SKM-1 (cell line): ENCODE results near the gene GBF1.
"Not testable (repeated sequence)": the region's sequence is repeated elsewhere in the genome, so short reads cannot be mapped to it uniquely, and the experiment has no call there.

Source experiments
- DNase-seq: peaks from one replicate; lab custom pipeline; 2025; ENCODE audit not compliant: unreplicated experiment; lab: John Stamatoyannopoulos, UW

The GBF1 gene

DNA sequence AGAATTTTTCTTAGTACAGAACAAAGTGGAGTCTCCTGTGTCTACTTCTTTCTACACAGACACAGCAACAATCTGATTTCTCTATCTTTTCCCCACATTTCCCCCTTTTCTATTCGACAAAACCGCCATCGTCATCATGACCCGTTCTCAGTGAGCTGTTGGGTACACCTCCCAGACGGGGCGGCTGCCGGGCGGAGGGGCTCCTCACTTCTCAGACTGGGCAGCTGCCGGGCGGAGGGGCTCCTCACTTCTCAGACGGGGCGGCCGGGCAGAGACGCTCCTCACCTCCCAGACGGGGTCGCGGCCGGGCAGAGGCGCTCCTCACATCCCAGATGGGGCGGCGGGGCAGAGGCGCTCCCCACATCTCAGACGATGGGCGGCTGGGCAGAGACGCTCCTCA lies 56.0 kb downstream of the GBF1 start:
- not testable (repeated sequence) for DNase-seq

DNA sequence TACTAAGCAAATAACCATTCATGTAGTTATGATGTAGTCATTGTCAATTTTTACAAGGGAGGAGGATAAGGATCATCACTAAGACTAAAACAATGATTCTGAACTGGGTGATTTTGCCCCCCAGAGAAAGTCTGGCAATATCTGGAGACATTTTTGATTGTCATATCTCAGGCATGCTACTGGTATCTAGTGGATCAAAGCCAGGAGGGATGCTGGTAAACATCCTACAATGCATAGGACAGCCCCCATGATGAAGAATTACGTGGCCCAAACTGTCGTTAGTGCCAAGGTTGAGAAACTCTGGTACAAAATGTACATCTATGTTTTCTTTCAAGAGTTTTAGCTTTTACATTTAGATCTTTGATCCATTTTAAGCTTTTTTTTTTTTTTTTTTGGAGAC lies 57.3 kb downstream of the GBF1 start:
- no peak for DNase-seq

DNA sequence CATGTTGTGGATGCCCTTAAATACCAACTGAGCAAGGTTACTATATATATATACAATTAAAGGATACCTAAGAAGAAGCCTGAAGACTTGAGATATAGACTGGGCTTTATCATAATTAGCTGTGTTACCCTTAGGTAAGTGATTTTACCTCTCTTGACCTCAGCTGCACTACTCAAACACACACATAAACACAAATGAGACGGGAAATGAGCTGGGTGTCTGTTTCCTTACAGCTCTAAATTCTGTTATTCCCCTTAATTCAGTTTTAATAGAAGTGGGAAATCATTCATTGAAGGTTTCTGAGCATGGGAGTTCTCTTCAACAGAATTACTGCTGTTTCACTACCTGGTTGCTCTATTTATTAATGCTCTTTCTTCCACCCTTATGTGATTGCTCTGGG lies 60.7 kb downstream of the GBF1 start:
- no peak for DNase-seq

DNA sequence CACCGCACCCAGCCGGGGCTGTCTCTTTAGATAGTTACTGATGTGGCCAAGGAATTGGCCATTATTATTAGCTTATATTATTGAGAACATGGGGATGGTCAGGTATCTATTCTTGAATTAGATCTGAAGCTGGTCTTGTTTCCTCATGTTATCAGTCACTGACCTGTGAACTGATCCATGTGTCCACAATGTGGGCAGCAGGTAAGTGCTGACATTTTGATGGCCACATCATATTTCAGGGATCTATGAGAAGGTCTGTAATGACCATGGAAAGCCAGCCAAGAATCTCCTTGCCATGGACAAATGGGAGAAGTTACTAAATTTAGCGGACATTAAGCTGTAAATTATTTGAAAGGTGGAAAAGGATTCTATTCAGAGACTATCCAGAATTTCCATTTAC lies 61.4 kb downstream of the GBF1 start:
- DNase-seq, result no peak

DNA sequence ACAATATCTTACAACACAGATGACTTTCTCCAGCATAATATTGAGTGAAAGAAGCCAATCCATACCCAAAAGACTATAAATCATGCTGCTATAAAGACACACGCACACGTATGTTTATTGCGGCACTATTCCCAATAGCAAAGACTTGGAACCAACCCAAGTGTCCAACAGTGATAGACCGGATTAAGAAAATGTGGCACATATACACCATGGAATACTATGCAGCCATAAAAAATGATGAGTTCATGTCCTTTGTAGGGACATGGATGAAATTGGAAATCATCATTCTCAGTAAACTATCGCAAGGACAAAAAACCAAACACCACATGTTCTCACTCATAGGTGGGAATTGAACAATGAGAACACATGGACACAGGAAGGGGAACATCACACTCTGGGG lies 63.0 kb downstream of the GBF1 start:
- DNase-seq, result not testable (repeated sequence)

DNA sequence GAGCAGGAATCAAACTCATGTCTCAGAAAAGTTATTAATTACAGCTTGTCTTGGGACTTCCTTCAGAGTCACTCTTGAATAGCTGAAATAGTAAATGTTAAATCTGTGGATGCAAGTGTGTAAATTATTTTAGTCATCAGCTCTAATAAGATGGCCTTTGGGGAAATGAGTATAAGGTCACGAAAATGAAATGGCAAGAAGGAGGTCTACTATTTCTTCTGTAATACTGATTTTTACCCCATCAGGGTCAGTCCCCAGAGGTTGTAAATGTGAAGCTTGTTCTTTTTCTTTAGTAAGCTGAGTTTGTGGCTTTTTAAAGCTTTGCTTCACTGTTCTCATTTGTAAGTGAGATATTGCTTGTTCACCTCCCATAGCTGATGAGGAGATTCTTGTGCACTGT lies 63.9 kb downstream of the GBF1 start:
- no peak for DNase-seq

DNA sequence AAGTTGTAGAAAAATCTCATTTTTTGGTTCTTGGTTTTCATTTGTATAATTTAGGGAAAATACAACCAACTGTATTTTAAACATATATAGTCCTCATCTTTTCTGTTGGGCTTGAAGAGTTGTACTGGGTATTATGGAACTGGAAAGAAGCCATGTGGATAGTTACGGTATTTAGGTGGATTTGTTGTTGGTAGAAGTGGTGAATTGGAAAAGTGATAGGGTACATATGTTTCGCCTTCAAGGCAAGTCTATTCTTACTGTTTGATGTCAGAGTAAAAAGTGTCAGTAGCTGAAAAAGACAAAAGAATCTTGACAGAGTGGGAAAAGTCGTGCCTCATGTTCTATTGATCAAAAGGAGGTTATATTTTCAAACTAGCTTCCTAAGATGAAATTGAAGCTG lies 64.6 kb downstream of the GBF1 start:
- no peak for DNase-seq

DNA sequence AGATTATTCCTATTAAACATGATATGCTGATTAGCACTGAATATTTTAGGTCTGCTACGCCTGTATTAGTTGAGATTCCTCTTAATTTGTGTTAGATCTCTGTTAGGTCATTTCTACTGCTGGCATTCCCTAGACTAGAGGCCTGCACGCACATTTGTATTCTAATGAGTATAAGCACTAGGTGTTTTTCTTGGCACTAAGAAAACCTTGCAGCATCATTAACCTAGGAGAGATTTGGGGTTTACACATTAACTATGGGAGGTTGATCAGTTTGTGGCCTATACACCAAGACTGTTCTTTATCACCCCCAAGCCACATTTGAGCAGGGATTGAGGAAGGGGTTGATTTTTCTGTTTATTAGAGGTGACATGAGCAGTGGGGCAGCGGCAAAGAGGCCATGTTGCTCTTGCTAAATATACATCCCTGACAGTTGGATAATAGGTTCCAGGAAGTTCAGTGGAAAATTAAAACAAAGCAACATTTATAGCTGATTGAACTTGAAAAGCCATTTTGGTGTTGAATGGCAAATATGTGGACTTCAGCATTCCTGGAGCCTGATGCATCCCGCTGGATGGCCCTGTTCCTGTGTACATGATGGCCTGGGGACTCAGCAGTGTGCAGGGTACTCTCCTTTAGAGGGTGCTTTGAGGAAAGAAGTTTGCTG lies 65.2 kb downstream of the GBF1 start:
- no peak for DNase-seq

DNA sequence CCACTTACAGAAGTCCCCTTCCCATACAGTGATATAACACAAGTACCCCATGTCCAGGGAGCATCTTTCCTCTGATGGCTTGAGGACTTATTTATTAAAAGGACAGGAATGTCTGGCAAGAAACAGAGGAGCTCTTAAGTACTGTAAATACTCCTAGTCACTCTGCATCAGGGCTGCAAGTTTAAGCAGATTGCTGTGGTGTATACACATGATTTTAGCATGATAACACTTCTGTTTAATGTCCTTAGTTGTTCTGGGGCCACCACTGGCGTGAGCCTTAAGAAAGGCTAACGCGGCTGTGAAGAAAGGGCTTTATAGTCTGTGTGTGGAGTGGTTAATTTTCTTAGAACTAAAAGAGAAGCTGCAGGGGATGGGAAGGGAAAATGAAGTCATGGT lies 65.7 kb downstream of the GBF1 start:
- no peak for DNase-seq

DNA sequence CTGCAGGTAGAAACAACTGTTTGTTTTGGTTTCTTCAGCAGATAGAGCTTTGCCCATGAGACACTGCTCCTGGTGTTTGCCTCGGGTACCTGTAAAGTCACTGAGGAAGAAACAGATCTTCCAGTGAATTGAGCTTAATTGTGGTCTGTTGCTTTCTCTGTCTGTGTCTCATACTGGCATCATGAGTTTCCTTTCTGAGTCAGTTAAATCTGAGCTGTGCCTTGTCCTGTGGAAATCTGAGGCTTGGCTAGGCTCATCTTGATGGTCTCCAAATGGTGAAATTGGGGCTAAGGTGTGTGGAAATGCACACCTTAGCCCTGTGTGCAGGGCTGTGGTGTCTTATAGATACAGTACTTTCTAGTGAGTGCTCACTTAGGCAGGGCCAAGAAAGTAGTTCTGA lies 67.4 kb downstream of the GBF1 start:
- DNase-seq, result no peak

DNA sequence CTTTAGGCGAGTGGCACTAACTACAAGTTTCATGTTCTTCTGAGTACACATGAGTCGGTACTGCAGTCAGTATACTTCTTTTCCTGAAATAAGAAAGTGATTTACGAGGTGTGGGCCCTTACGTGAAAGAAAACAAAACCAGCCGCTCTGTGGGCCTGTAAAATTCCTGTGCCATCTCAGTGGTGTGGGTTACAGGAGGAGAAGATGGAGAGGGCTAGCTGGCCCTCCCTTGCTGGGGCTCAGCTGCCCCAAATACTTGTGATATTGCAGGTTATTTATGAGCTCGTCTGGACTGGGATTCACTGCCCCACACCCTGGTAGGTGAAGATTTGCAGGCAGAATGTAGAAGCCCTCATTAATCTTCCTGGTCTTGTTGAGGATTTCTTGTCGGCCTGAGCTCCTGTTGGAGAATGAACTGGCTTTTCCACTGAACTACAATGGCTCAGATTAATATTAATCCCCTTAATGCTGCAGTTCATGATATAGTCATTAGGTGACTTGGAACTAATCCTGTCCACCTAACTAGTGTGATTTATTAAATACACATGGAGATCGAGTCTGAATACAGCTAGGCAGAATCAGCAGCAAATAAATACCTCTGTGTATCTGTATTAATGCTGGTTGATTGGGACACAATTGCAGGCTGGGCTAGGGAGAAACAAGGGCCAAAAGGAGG lies 68.0 kb downstream of the GBF1 start:
- no peak for DNase-seq

DNA sequence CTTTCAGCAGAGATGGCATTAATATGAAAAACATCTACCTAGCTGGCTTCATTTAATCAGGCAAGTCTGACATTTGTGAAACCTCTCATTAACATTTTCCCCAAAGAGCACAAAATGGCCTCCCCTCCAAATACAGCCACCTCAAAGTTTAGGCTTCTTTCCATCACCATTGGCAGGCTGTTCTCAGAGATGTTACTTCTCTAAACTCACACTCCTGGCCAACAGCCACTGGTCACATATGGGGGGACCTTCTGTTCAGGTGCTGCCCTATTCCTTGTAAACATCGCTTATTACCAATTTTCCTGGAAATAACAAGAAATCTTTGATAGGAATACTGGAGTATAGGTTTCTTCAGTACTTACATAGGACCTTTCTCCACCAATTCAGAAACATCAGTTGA lies 69.5 kb downstream of the GBF1 start:
- DNase-seq, result no peak

DNA sequence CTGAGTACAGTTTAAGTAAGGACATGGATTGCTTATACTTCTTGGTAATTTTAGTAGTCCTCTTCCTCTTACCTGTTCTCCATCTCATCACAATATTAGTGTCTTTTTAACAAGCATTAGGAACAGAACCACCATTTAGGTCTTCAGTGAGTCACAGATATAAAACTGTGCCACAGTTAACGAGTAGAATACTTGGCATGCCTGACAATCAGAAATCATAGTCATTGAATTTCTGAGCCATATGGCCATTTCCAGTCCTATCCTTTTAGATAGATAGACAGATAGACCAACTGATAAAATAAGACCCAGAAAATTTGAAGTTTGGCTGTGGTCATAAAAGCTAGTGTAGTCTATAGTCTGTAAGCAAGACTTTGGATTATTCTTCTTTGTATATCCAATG lies 71.1 kb downstream of the GBF1 start:
- no peak for DNase-seq

DNA sequence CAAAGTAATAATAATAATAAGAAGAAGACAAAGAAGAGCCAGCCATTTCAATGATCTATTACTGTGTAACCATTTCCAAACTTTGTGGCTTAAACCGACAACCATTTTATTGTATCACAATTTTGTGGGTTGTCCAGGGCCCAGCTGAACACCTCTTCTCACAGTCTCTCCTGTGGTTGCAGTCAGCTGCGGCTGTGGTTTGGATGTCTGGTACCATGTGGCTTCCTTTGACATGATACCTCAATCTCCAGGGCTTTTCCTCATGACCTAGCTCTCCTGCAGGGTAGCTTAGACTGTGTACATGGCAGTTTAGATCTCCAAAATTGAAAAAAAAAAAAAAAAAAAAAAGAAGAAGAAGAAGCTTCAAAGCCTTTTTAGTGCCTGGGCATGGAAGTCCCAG lies 77.6 kb downstream of the GBF1 start:
- no peak for DNase-seq

DNA sequence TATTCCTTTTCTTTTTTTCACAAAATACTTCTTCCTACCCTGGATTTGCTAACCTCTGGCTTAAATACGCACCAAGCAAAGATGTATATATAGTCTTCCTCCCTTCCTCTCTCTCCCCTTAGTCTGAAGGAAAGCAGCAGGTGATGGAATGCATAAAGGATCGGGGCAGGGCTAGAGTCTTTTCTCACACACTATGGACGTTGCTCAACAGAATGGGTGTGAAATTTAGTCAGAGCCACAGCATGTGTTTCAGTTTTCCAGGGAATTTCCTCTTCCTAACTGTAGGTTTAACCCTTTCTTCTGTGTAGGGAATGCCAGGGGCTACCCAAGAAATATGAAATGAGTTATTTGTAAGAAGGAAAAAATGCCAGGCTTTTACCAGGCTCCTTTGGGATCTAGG lies 78.7 kb downstream of the GBF1 start:
- no peak for DNase-seq

DNA sequence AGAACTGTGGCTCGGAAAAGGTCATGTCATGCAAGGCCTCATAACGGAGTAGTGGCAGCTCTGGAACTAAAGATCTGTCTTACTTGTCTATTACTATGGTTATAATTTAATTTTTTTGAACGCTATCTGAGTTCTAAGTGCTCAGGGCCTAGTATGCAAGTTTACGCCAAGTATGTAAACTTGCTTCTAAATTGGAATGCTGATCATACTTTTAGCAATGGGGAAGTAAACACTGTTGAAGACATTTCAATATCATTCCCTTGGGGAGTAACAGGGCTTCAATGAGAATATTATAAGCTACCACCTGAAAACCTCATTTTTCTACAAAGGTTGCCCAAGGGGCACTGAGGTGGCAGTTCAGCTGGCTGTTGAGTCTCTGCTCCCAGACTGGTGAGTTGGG lies 80.7 kb downstream of the GBF1 start:
- no peak for DNase-seq

DNA sequence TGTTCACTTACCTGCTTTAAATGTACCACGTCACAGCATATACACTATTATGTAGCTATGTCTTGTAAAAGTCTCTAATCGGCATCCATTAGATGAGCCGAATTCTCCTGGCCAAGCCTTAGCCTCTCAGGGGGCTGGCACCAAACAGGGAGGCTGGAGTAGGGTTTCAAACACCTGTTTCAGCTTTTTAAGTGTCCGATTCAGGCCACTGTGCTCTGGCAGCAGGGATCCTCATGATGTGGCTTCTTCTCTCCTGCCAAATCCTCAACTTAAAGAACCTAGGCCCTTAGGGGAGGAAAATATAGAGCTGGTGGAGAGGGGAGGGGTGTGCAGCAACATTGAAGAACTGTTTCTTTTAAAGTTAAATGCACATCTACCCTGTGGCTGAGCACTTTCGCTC lies 81.7 kb downstream of the GBF1 start:
- DNase-seq, result no peak

DNA sequence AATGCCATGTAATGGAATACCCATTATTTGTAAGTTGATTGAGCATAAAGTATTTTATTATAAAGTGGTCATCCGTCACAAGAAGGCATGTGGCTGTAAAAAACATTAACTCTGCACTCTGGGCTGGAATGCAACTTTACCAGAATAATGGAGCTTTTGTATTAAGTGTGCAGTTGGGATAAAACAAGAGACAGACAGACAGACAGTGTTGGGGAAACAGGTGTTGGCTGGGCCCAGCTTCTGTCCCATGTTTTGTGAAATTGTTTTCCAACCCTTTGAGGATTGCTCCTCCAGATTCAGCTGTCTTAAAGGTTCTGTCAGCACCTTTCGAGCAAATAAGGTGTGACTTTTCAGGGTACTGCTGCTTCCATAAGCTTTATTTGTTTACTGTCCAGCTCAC lies 82.3 kb downstream of the GBF1 start:
- DNase-seq, result no peak

DNA sequence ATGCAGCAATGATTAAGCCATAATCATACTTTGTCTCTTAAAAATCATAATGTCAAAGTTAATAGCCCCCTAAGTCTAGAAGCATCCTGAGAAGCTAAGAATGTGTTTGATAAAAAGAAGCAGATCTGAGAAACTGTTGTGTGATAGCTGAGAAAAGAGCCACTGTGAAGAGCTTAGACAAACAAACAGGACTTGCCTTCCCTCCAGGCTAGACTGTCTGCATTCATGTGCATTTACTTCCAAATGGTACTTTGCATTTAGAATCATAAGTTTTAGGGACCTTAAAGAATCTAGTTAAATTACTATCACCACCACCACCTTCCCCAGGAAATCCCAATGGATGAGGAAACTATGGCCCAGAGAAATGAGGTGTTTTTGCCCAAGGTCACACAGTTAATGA lies 87.4 kb downstream of the GBF1 start:
- DNase-seq, result no peak

DNA sequence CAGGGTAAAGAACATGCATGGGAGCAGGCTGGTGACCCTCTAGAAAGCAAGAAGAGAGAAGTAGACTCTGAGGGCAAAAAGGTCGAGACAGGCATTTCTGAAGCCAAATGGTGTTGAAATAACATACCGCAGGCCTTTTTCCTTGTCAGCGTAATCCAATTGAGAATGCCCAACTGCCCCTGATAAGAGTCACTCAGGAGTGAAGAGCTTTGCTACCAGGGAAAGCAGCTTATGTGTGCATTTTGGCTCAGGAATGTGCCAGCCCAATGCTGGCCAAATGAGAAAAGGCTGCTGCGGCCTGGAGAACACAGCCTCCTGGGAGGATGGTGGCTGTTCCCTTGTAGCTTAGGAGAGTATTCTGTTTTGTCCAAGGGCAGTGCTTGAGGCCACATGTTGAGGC lies 88.8 kb downstream of the GBF1 start:
- no peak for DNase-seq

DNA sequence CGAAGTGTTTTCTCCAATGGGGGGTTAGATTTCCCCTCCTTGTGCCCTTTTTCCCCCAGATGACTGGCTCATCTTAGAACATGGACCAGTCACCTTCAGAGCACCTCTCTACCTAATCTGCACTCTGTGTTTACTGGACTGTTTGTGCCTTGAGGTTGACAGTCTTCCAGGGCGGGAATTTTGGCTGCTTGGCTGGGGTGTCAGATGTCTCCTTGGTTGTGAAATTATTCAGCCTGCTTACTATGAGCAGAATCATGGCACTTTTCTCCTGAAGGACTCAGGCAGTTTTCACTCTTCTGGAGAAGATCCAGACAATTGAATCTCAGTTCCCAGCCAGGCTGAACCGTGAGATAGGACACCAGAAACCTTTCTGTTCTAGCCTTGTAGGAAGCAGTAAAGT lies 89.9 kb downstream of the GBF1 start:
- no peak for DNase-seq

DNA sequence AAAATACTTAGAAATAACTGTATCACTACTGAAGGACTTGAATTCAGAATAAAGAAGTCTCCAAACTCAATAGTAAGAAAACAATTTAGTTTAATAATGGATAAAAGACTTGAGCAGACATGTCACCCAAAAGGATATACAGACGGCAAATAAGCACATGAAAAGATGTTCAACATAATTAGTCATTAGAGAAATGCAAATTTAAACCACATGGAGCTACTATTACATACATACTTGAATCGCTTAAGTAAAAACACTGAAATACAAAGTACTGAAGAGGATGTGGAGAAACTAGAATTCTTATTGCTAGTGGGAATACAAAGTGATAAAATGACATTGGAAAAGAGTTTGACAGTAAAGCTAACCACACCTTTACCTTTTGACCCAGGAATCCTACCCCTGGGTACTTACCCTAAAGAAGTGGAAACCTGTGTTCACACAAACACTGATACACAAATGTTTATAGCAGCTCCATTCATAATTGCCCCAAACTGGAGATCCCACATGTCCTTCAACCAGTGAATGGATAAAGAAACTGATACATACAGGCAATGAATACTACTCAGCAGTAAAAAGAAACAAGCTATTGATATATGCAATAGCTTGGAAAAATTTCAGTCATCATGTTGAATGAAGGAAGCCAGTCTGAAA lies 95.8 kb downstream of the GBF1 start:
- DNase-seq, result no peak

DNA sequence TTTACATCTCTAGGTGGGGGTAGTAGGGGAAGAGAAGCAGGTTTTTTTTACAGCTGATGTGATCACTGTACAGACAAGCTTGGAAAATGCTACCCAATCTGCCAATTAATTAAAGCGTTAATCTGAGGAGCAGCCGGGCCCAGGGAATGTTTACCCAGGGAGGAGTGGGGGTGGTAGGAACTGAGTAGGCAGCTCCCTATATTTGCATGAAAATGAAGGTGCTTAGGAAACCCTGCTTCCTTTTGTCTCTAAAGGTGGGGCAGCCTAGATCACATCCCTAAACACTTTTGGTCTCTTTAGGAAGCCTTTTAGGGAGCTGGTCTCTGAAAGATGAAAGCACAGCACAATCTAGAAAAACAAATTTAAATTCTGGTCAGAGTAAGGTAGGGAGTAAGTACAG lies 97.1 kb downstream of the GBF1 start:
- DNase-seq, result no peak
